T1000 (cell line): Measurements from ENCODE around the gene MND1.
"Not testable (repeated sequence)": the region's sequence is repeated elsewhere in the genome, so short reads cannot be mapped to it uniquely, and the experiment has no call there.

Experiments
- DNase-seq: peaks from one replicate; lab custom pipeline; 2025; ENCODE audit warnings: mixed read lengths; lab: John Stamatoyannopoulos, UW

Gene MND1

DNA sequence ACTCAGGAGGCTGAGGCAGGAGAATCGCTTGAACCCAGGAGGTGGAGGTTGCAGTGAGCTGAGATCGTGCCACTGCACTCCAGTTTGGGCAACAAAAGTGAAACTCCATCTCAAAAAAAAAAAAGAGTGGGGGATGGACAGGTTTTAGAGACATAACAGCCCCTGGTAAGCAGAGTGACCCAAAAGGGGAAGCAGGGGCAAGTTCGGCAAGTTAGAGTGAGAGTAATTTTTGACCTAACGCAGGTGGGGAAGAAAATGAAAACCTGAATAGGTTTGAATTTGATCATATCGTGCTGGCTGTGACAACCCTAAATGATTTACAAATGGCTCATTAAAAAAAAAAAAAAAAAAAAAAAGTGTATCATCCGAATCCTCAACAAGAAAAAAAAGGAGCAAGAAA is 96.0 kb downstream of the MND1 start:
- no peak for DNase-seq

DNA sequence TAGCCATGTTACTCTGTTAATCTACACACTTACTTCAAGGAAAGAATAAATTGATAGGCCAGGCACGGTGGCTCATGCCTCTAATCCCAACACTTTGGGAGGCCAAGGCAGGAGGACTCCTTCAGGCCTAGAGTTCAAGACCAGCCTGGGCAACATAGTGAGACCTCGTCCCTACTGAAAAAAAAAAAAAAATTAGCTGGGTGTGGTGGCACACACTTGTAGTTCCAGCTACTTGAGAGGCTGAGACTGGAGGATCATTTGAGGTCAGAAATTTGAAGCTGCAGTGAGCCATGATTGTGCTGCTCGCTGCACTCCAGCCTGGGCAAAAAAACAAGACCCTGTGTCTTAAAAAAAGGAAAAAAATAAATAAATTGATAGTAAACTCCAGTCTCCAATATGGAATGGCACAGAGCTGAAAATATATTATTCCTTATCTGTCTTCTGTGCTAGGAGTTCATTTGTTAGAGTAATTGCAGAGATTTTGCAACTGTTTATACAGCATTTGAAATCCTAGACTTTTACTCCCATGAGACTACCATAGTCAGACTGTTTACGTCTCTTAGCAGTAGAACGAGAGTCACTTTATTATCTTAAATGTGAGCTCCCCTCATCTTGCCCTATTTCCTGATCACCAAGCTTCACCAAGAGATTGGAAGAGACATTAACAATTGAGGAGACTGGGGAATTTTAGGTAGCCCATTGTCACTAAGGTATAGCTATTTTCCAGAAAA is 102.9 kb downstream of the MND1 start:
- no peak for DNase-seq

DNA sequence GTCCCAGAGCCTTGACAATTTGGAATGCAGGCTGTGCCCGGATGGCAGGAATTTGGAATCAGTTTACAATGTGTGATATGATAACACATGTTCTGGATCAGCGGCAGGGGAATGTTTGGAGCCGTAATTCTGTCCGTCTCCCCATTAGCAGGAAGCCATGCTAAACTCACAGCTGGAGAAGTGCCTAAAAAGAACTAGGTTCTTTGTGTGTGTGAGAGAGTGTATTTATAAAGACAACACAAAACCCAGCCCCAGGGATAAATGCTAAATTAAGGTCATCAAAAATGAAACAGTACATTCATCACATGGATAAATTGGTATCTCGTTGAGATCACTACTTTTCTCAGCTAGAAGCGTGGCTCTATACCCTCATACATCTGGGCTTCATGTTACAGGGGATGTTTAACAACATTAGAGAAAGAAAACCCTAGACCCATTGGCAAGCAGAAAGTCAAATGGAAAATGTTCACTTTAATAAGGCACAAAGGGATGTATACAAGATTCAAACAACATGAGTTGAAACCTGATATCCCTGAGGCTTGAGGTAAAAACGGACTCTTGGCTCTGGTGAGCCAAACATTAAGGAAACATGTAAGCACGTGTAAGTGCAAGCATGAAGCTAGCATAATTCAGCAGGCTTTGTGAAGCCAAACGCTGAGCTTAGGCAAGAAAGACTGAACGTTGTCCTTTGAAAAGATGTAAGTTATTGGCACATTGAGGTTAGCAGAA is 103.7 kb downstream of the MND1 start:
- no peak for DNase-seq

GRCh38 chr4:153449338-153449737 is 104.8 kb downstream of the MND1 start:
- DNase-seq = no peak

DNA sequence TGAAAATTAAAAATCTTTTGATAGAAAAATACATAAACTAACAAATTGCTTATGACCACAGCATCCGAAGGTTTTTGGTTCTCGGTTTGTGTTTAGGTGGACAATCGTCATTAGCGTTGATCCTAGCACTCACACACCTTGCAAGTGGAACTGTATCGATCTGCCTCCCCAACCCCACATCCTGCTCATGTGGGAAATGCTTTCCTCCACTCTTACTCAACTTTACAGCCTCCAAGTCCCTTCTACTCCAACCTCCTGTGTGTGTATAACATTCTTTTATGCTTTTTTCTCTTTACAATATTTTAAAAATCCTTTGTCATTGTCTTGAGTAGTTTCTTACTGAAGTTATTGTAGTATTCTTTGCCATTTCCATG is 106.0 kb downstream of the MND1 start:
- no peak for DNase-seq

DNA sequence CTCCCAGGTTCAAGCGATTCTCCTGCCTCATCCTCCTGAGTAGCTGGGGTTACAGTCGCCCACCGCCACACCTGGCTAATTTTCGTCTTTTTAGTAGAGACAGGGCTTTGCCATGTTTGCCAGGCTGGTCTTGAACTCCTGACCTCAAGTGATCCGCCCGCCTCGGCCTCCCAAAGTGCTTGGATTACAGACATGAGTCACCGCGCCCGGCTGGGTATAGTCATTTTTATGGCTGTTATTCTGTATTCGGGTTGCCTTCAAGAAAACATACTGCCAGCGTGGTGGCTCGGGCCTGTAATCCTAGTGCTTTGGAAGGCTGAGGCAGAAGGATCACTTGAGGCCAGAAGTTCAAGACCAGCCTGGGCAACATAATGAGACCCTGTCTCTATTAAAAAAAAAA is 106.7 kb downstream of the MND1 start:
- not testable (repeated sequence) for DNase-seq

DNA sequence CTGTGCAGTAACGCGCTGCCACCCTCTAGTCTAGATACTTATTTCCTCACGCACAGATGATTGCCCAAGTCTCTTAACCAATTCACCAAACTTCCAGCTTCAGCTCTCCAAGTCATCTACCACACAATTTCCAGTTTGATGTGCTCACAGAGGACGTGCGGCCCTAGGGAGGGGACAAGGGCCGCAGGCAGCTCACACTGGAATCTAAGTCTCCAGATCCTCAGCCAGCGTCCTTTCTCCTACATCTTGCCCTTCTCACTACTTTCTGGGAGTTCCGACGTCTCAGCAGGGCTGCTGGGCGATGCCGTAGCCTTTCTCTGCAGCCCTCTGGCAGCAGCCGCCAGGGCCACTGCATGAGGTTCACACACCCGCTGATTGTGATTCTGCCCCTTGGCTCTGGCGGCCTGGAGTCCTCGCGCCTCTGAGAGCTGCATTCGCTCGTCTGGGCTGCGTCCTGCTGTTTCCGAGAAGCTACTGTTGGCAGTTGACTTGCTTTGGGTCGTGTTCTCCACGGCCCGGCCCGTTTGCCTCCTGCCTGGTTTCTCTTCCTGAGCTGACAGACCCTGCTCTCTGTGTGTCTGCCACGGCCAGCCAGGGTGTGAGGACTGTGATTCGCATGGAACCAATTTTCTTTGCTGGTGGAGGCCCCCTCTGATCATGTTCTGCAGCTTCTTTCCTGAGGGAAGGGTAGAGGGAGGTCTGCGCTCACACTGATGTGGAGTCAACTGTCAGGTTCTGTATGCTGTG is 107.6 kb downstream of the MND1 start:
- DNase-seq = no peak

DNA sequence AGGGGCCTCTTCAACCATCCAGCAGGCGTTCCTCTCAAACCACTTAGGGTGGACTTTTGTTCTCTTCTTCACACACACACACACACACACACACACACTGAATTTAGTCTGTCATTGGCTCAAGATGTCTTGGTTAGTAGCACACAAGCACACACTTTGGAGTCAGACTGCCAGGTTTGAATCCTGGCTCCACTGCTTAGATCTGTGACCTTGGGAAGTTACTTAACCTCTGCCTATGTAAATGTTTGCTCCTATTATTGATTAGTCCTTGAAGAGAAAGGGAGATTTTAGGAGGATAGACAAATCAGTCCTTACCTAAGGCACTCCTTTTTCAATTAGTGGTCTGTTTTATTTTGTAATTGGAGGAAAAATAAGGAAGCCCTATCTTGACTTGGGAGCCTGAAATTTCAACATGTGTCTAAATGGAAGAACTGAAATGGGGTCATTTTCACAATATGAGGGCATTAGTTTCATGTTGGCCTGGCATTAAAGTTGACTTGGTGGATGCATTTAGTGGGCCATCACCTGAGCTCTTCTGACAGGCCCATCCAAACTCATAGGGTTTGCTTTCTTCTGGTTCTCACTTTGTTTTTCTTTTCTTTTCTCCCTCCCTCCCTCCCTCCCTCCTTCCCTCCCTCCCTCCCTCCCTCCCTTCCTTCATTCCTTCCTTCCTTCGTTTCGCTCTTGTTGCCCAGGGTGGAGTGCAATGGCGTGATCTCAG is 108.3 kb downstream of the MND1 start:
- DNase-seq = no peak

DNA sequence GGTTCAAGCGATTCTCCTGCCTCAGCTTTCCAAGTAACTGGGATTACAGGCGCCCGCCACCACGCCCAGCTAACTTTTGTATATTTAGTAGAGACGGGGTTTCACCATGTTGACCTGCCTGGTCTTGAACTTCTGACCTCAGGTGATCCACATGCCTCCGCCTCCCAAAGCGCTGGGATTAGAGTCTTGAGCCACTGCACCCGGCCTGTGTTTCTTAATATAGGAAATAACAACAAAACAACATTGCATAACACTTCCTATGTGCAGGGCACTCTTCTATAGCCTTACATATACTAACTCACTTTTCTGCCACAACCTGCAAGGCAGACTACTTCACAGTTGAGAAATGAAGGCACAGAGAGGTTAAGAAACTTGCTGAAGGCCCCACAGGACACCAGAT is 108.9 kb downstream of the MND1 start:
- no peak for DNase-seq

- no peak for DNase-seq
Measured at GRCh38 chr4:153458969-153459368, 114.5 kb downstream of the MND1 start.

GRCh38 chr4:153461549-153461948 is 117.1 kb downstream of the MND1 start:
- DNase-seq = not testable (repeated sequence)

DNA sequence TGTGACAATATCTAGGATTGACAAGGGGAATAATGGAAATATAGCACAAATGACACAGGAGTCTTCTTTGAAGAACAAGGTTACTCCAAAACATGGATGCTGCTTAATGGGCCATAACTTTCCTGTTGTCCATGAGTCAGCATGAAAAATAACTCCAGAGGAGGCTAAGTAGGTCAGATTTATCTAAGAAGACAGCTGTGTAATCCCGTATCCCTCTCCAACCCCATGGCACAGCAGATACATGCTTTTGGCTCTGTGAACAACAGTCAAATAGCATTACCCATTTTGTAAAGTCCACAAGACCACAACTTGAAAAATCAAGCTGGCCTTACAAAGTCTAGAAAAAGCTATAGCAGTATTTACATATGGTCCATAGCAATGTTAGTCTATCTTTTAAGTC is 119.6 kb downstream of the MND1 start:
- no peak for DNase-seq
